HL-60 (cell line): ENCODE data around the gene TPPP.

Experiments
- DNase-seq, 2 experiments: peaks; one replicate each; pipeline ENCODE4 v3.0.0-alpha.2; 2010 to 2020; ENCODE audit warnings: low read depth in 1 of 2, low spot score in 1 of 2
- H3K27ac ChIP-seq: fragments of 250-450 bp; sonication (Bioruptor Pico); replicated peaks from 2 replicates; pipeline ENCODE4 v1.5.1; 2020; ENCODE audit warnings: mild to moderate bottlenecking, moderate library complexity
- H3K27me3 ChIP-seq: fragments of 250-450 bp; sonication (Bioruptor Pico); 2 replicates; pipeline ENCODE4 v1.5.1; 2021; ENCODE audit warnings: mild to moderate bottlenecking, moderate library complexity; ENCODE audit not compliant: insufficient read depth, poor library complexity, severe bottlenecking
- H3K4me3 ChIP-seq: replicated peaks from 2 replicates; pipeline ENCODE4 v1.5.1; 2011; ENCODE audit warnings: mild to moderate bottlenecking, control low read depth, low read length; ENCODE audit not compliant: insufficient read depth
- CTCF ChIP-seq: IDR thresholded peaks from one replicate; pipeline ENCODE4 v1.5.1; 2011; ENCODE audit warnings: low read length, control low read depth, inconsistent platforms; ENCODE audit not compliant: insufficient read depth
- GABPA ChIP-seq: IDR thresholded peaks from 2 replicates; pipeline ENCODE4 v1.6.1; 2012; ENCODE audit warnings: low read depth
- POLR2AphosphoS5 ChIP-seq: IDR thresholded peaks from 2 replicates; pipeline ENCODE4 v1.6.1; 2012; ENCODE audit warnings: low read depth
- REST ChIP-seq: IDR thresholded peaks from 2 replicates; pipeline ENCODE4 v1.6.1; 2012; ENCODE audit warnings: low read depth; ENCODE audit not compliant: insufficient replicate concordance
- SPI1 ChIP-seq: IDR thresholded peaks from 2 replicates; pipeline ENCODE4 v1.6.1; 2012; ENCODE audit warnings: low read depth, mild to moderate bottlenecking, borderline replicate concordance

The TPPP gene

GRCh38 chr5:639253-639530 is 54.0 kb downstream of the TPPP start:
- no peak for TF ChIP-seq CTCF
- no peak for TF ChIP-seq POLR2AphosphoS5
- no peak for TF ChIP-seq SPI1
- no peak for TF ChIP-seq REST
- no peak for DNase-seq
- no peak overlapping the region for H3K4me3 ChIP-seq
- no peaks in the 10 kb centered on the region for H3K27me3 ChIP-seq
- H3K27ac ChIP-seq = no peak overlapping the region

GRCh38 chr5:638501-639252 is 54.5 kb downstream of the TPPP start:
- H3K27me3 ChIP-seq = no peaks in the 10 kb centered on the region
- no peak overlapping the region for H3K27ac ChIP-seq
- H3K4me3 ChIP-seq = no peak overlapping the region
- TF ChIP-seq SPI1 = no peak
- no peak for TF ChIP-seq GABPA
- DNase-seq = no peak

- TF ChIP-seq POLR2AphosphoS5 = no peak
- TF ChIP-seq GABPA = no peak
- TF ChIP-seq CTCF = no peak
- TF ChIP-seq SPI1 = no peak
- TF ChIP-seq REST = no peak
- H3K27ac ChIP-seq = no peak overlapping the region
- no peak for DNase-seq
Observed at GRCh38 chr5:637581-638450, 55.3 kb downstream of the TPPP start.

GRCh38 chr5:636951-637350 is 56.2 kb downstream of the TPPP start:
- TF ChIP-seq REST = no peak
- TF ChIP-seq SPI1 = no peak
- DNase-seq = no peak
- no peak overlapping the region for H3K4me3 ChIP-seq
- no peak overlapping the region for H3K27ac ChIP-seq
- no peaks in the 10 kb centered on the region for H3K27me3 ChIP-seq

More at GRCh38 chr5:637581-638450, 55.3 kb downstream of the TPPP start:
- no peak overlapping the region for H3K4me3 ChIP-seq
- no peaks in the 10 kb centered on the region for H3K27me3 ChIP-seq
